ENCODE data around the gene UBL7.
A peak's percentile ranks its signal among the peaks of the same experiment; 100 is the strongest.

UBL7 gene

DNA sequence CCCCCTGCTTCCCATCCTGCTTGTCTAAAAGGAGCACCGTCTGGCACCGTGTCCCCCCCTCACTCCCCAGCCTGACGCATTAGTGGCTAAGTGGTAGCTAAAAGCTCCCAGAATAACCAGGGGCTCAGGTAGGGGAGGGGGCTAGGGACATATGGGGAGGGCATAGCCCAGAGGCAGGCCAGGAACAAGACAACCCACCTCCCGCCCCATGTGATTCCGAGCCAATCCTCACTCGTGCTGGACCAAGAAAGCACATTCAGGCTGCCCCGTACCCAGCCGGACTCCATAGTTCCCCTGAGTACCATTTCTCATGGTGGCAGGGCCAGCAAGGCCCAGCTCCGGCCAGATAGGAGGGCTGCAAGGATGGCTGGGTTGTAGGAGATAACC lies 38.7 kb downstream of the UBL7 start:
- peak overlapping the region; percentile 40 for H3K4me3 ChIP-seq (replicated peaks; ENCODE audit: low read depth, low read length)
- no peaks in the 10 kb centered on the region for H3K27me3 ChIP-seq (replicated peaks; ENCODE audit: control insufficient read depth, insufficient read depth, low read length)
- peaks cover 64% of the 10 kb centered on the region for H3K36me3 ChIP-seq (ENCODE audit: control insufficient read depth, insufficient read depth, low read length)
- TF ChIP-seq, protein P1, sequence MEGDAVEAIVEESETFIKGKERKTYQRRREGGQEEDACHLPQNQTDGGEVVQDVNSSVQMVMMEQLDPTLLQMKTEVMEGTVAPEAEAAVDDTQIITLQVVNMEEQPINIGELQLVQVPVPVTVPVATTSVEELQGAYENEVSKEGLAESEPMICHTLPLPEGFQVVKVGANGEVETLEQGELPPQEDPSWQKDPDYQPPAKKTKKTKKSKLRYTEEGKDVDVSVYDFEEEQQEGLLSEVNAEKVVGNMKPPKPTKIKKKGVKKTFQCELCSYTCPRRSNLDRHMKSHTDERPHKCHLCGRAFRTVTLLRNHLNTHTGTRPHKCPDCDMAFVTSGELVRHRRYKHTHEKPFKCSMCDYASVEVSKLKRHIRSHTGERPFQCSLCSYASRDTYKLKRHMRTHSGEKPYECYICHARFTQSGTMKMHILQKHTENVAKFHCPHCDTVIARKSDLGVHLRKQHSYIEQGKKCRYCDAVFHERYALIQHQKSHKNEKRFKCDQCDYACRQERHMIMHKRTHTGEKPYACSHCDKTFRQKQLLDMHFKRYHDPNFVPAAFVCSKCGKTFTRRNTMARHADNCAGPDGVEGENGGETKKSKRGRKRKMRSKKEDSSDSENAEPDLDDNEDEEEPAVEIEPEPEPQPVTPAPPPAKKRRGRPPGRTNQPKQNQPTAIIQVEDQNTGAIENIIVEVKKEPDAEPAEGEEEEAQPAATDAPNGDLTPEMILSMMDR (IDR thresholded peaks at IDR 0.05; ENCODE audit: insufficient read depth, low read length, poor library complexity, severe bottlenecking) = no peak
- DNase-seq (ENCODE audit: extremely low read depth, insufficient read length) = no peak

DNA sequence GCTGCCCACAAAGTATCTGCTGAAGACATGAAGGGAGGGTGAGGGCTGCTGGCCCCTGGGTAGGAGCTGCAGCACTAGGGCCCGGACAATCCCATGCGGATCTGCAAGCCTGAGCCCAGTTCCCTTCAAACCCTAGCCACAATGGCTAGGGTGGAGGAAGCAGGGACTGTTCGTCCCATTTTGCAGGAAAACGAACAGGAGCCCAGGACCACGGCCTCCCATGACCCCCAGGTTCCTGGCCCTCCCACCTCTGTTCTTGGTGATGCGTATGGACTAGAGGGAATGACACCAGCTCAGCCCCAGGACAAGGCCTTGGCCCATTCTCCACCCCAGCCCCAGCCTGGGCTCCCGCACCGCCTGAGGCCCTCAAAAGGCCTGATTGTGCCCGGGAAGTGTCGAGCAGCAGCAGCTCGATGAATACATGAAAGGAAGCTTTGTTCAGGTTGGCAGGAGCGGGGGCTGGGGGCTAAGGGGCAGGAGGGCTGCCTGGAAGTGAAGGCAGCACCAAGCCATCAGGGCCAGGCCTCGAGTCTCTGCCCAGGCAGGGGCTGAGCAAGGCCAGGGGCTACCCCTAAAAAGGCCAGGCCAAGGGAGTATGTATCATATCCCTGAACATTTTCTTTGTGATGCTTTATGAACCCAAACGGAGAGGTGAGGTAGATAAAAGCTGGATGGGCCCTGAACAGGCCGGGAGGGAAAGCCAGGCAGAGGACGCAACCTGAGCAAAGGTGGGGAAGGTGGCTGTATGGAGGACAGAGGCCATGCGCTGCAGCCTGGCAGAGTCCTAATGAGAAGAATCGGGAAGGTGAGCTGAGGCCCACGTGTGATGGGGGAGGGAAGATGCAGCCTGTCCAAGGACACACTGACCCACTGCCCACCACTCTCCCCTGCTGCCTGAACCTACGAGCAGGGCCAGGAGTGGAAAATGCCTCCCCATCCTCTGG lies 39.4 kb downstream of the UBL7 start:
- TF ChIP-seq, protein P1 (IDR thresholded peaks at IDR 0.05; ENCODE audit: insufficient read depth, low read length, poor library complexity, severe bottlenecking) = no peak
- no peak for DNase-seq (ENCODE audit: extremely low read depth, insufficient read length)
- Histone ChIP-seq H3K4me3 (replicated peaks; ENCODE audit: low read depth, low read length) (peak overlapping the region; percentile 43), H3K36me3 (ENCODE audit: control insufficient read depth, insufficient read depth, low read length) (peaks cover 64% of the 10 kb centered on the region), H3K27me3 (replicated peaks; ENCODE audit: control insufficient read depth, insufficient read depth, low read length) (no peaks in the 10 kb centered on the region)

DNA sequence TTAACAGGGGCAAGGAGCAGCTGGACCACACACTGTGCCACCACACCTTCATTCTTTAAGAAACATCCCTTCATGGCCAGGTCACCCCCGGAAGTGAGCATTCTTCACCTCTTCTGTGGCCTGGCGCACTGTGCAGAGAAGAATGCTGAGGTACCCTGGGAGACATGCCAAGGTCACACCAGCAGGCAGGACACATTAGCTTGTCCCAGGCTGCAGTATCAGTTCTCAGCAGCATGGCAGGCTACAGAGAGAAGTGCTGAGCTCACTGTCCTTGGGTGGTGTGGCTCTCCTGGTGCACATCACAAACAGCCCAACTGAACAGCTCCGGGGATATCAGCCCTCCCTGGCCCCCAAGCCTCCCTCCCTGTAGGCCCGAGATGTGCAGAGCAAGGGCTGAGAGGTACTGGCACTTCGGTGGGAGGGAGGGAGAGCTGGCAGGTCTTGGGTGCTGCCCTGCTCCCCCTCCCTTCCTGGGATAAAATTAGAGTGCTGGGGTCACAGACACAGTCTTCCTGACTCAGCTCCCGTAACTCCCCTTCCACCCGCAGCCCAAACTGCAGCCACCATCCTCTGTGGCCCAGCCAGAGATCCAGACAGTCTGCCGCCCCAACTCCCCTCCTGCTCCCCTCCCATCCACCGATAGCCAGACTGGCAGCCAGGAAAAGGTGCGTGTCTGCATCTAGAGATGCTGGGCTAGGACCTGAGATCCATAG lies 40.6 kb downstream of the UBL7 start:
- Histone ChIP-seq H3K27me3 (replicated peaks; ENCODE audit: control insufficient read depth, insufficient read depth, low read length) (no peaks in the 10 kb centered on the region), H3K36me3 (ENCODE audit: control insufficient read depth, insufficient read depth, low read length) (peaks cover 70% of the 10 kb centered on the region), H3K4me3 (replicated peaks; ENCODE audit: low read depth, low read length) (peak overlapping the region; percentile 26)
- no peak for DNase-seq (ENCODE audit: extremely low read depth, insufficient read length)
- TF ChIP-seq, protein P1 (IDR thresholded peaks at IDR 0.05; ENCODE audit: insufficient read depth, low read length, poor library complexity, severe bottlenecking) = no peak

DNA sequence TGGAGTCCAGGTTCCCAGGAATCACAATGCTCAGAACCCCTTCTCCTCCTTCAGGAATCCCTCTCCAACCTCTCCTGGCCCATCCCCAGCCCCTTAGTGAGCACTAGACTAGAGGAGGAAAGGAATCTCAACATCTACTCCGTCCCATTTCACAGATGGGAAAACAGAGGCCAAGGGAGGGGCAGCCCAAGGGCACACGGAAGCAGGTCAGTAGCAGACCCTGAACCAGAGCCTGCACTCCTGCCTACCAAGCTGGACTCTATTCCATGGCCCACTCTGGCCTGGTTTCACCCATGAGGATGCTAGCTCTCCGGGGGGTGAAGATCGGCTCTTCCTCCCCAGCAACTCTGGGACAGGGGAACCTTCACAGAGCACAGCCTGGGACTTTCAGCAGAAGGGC lies 41.5 kb downstream of the UBL7 start:
- no peak for DNase-seq (ENCODE audit: extremely low read depth, insufficient read length)
- H3K36me3 ChIP-seq (ENCODE audit: control insufficient read depth, insufficient read depth, low read length) = peaks cover 74% of the 10 kb centered on the region
- TF ChIP-seq, protein P1 (IDR thresholded peaks at IDR 0.05; ENCODE audit: insufficient read depth, low read length, poor library complexity, severe bottlenecking) = no peak
- no peaks in the 10 kb centered on the region for H3K27me3 ChIP-seq (replicated peaks; ENCODE audit: control insufficient read depth, insufficient read depth, low read length)
- no peak overlapping the region for H3K4me3 ChIP-seq (replicated peaks; ENCODE audit: low read depth, low read length)

DNA sequence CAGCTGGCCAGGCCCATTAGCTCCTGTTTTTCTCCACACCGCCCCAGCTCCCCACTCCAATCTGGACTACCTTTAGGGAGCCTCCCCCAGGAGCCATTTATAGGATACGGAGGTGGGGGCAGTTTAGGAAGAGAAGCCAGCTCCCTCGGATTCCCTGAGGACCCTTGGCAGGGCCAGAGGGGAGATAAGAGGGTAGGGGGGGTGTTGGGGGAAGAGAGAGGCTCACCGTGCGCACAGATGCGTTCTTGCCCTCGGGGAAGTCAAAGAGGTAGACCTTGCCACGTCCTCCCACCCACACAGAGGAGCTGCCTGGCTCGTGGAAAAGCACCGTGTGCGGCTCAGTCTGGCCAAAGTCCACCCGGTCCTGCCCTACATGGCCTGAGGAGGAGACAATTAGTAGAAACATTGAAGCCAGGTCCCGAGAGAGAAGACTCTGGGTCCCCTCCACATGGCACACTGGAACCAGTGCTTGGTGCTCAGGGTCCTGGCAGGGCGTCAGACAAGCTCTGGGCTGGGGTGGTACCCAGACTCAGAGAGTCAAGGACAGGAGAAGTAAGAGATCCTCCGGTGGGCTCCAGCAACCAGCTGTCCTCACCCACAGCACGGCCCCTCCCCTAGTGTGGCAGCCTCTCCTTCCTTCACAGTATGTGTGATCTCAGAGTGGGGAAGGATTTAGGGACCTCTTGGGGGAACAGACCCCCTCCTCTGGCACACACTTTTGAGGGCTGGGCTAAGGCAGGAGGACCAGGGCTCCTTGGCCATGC lies 42.2 kb downstream of the UBL7 start:
- TF ChIP-seq, protein P1 (IDR thresholded peaks at IDR 0.05; ENCODE audit: insufficient read depth, low read length, poor library complexity, severe bottlenecking) = no peak
- Histone ChIP-seq H3K36me3 (ENCODE audit: control insufficient read depth, insufficient read depth, low read length) (peaks cover 75% of the 10 kb centered on the region), H3K4me3 (replicated peaks; ENCODE audit: low read depth, low read length) (no peak overlapping the region), H3K27me3 (replicated peaks; ENCODE audit: control insufficient read depth, insufficient read depth, low read length) (no peaks in the 10 kb centered on the region)
- no peak for DNase-seq (ENCODE audit: extremely low read depth, insufficient read length)
